ENCODE data around the gene UMODL1.
A peak's percentile ranks its signal among the peaks of the same experiment; 100 is the strongest.

UMODL1 gene

DNA sequence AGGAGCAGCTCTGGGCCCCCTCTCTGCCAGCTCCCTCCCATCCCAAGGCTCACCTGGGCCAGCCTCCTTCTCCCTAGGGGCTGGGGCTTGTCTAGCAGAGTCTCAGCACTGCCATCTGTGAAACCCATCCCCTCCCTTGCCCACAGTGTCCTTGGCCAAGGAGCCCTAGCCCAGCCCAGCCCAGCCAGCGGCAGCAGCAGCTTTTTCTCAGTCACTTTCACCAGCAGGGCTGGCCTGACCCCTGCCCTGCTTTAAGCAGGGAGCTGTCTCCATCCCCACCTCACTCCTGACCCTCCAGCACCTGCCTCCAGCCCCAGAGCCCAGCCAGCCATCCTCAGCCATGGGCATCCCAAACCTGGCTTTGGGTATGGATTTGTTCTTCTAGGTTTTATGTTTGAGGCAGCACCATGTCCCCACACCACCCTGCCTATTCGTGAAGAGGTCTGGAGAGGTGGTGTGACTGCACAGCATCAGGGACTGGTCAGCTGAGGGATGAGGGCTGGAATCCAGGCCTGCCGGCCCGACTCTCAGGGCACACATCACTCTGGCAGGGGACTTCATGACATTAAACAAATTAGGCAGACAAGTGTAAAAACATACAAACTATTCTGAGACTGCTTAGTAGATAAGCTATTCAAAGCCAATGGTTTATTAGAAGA lies 111.7 kb downstream of the UMODL1 start:
- no peak for DNase-seq

DNA sequence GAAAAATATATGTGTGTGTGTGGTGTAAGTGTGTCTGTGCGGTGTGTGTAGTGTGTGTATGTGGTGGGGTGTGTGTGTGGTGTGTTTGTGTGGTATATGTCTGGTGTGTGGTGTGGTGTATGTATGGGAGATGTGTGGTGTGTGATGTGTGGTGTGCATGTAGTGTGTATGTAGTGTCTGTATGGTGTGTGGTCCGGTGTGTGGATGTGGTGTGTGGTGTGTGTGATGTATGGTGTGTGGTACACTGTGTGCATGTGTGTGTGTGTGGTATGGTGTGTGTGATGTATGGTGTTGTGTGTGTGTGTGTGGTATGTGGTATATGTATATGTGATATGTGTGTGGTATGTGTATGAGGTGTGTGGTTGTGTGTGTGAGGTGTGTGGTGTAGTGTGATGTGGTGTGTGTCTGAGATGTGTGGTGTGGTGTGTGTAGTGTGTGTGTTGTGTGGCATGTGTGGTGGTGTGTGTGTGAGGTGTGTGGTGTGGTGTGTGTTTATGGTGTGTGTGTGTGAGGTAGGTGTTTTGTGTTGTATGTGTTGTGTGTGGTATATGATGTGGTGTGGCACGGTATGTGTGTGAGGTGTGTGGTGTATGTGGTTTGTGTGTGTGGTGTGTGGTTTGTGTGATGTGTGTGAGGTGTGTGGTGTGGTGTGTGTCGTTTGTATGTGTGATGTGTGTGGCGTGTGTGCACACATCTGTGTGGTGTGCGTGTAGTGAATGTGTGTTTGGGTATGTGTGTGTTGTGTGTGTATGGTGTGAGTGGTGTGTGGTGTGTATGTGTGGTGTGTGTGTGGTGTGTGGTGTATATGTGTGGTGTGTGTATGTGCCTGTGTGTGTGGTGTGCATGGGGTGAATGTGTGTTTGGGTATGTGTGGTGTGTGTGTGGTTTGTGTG lies 112.5 kb downstream of the UMODL1 start:
- no peak for DNase-seq

DNA sequence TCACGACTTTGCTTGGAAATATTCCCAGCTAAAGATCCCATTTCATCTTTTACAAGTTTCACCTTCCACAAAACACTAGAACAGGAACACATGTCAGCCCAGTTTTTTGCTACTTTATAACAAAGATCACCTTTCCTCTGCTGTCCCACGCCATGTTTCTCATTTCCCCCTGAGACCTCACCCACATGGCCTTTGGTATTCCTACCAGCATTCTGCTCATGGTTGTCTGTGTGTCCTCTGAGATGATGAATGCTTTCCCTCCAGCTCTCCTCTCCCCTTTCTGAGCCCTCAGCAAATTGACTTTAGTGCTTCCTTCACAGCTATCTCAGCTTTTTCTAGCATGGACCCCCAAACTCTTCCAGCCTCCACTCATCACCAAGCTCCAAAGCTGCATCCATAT lies 115.5 kb downstream of the UMODL1 start:
- no peak for DNase-seq

DNA sequence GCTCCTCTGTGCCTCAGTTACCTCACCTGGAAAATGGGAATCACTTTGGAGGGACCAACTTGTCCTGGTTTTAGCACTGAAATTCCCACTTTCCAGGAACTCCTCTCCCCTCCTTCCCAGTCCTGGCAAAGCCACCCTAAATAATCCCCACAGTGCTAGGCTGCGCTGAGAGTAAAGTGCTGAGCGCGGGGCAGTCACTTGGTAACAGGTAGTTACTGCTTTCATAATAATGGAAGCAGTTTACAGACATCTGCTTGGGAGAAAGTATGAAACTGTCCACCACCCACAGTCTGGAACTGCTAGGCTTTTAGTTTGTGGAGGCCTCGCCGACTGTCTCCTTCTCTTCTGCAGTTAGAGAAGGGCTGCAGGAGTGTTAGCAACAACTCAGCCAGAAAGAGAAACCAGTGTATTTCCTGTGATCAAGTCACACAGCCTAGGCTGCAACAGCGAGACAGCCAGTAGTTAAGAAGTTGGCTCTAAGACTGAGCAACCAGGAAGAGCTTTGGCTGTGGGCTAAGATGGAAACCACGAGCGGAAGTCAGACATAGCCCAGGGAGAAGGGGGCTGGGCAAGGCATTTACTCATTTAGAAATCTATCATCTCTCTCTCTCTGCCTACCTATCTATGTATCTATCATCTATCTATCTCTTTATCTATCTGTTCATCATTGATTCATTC lies 117.0 kb downstream of the UMODL1 start:
- peak in 13 of 58 donors; percentile 12 to 65 (median 28) for DNase-seq

DNA sequence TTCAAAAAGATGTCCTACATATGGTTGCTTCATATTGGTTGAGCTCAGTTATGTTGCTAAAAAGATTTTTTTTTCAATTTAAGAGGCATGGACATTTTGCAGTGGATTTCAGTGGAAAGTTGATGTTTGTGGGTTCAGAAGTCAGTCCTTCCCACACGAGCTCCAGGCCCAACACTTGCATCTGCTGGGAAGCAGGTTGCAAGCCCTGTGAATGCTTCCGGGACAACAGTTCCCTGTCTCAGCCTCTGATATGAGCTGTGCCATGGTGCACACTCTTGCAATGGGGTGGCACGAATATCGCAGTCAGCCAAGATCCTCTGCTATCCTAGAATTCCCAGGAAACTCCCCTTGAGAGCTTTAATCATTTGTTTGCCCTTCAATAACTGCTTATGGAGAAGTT lies 117.5 kb downstream of the UMODL1 start:
- DNase-seq = no peak

DNA sequence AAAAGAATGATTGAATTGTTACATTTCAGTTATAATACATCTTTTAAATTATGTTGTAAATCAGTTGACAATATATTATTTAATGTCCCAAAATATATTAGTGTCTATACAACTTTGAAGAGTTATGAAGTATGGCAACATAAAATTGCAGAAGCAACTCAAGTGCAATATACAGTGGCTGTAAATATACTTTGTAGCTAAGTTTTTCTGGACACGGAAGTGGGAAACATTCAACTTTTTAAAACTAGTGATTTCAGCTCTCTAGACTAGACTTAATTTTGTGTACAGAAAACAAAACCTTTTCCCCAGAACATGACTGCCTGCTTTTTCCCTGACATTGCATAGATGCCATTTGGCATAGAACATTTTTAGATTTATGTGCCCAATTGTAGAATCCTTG lies 118.3 kb downstream of the UMODL1 start:
- DNase-seq = no peak

DNA sequence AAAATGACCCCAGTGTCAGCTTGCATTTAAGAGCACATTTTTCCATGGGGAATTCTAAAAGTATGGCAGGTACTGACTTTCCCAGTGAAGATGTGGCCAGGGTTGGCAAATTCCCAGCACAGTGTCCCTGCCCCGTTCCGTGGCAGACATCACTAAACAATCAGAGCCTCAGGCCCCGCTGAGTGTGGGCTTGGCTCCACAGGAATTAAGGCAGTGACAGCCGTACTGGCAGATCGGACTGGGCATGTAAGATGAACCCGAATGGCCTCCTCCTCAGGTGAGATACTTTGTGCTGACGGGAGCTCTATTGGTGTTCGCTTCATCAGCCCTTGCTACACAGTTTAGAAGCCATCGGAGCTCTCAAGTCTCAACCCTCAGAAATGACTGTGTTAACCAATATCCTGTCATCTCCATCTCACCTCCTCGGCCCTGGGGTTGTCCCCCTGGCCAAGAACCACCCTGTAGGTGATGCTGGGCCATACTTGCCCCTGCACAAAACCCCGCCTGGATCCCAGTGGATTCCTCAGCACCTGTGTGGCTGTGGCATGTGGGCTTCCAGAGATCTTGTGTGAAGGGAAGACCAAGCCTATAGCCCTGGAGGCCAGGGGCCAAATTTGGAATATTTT lies 118.9 kb downstream of the UMODL1 start:
- DNase-seq = peak in 1 of 58 donors; percentile 56

DNA sequence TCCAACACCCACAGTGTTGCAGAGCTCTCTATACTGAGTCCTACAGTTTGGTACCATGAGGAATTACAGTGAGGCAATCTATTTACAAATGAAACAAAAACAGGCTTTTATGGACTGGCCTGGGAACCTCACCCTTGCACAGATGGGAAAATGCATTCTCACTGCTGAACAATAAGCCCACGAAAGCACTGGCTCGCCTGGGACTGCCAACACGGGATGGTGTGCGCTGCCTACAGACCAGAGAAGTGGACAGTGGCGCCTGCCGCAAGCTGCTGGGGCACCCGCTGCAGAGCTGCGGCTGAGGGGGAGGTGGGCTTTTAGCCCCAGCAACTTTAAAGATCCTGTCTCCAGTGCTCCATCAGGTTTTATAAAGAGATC lies 119.4 kb downstream of the UMODL1 start:
- peak in 34 of 58 donors; percentile 7 to 76 (median 43) for DNase-seq

DNA sequence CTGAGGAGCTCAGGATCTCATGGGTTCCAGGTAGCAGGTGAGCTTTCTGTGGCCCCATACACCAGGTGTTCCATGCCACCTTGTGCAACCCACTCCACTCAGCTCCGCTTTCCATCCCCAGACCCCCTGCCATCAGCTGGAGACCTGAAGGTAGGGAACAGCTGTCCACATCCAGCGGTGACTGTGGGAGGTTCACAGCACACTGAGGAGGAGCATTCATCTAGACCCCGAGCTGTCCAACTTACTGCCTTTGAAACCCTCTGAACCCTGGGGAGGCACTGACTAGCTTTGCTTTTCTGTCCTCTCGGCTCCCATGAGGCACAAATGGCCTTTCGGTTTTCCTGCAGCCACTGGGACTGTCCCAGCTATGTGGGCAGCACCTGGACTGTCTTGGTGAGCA lies 119.9 kb downstream of the UMODL1 start:
- no peak for DNase-seq

DNA sequence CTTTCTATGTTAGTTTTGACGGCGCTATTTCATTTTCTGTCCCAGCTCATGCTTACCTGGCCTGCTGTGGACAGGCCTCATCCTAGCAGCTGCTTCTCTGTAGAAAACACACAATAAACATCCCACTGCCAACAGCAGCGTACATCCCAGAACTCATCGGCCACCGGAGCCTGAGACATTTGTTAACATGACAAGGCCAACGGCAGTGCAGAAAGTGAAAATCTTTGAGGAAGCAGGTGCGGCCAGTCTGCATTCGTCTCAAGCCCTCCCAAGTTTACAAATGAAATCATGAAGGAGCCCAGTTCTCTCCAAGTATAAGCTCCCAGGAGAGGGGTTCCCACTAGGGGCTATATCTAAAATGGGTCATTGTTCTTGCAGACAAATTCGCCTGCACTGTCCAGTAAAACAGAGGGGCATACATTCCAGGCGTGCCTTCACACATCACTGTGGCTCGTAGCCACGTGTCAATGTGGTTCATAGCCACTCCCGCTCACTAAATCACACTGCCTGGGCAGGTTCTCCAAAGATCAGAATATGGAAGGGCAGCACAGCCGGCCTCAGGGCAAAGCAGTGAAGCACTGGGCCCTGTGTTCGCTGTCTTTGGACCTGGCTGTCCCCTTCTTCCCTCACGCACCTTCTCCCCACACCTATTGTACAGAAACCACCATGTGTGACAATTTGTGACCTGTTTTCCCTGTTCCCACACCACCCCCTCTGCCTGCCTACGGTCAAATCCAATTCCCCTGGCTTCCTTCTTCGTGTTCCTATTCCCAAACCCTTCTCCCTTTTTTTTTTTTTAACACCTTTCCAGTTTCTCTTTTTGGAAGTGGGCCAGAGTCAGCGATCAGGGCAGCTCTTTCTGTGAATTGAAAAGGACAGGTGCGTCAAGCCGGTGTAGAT lies 120.8 kb downstream of the UMODL1 start:
- no peak for DNase-seq

Measured in anterior cingulate cortex (tissue), 58 donors.